ENCODE measurements around the gene PLEKHH1.

GRCh38 chr14:67497216-67497615 lies 35.9 kb upstream of the PLEKHH1 start:
- TF ChIP-seq CTCF (IDR thresholded peaks at IDR 0.05) (no peak), POLR2A (IDR thresholded peaks at IDR 0.05) (no peak)
